GM19239 (cell line): ENCODE results near the gene ATXN7L1.
A peak's percentile ranks its signal among the peaks of the same experiment; 100 is the strongest.
"Not testable (repeated sequence)": the region's sequence is repeated elsewhere in the genome, so short reads cannot be mapped to it uniquely, and the experiment has no call there.

Source experiments
- DNase-seq: peaks from one replicate; pipeline ENCODE4 v3.0.0; 2011; ENCODE audit warnings: low spot score; ENCODE audit not compliant: insufficient read length
- FAIRE-seq: peaks from 2 replicates; lab custom pipeline; 2011; peaks lifted over from hg19 to GRCh38; lab: Jason Lieb, UNC

ATXN7L1 gene

DNA sequence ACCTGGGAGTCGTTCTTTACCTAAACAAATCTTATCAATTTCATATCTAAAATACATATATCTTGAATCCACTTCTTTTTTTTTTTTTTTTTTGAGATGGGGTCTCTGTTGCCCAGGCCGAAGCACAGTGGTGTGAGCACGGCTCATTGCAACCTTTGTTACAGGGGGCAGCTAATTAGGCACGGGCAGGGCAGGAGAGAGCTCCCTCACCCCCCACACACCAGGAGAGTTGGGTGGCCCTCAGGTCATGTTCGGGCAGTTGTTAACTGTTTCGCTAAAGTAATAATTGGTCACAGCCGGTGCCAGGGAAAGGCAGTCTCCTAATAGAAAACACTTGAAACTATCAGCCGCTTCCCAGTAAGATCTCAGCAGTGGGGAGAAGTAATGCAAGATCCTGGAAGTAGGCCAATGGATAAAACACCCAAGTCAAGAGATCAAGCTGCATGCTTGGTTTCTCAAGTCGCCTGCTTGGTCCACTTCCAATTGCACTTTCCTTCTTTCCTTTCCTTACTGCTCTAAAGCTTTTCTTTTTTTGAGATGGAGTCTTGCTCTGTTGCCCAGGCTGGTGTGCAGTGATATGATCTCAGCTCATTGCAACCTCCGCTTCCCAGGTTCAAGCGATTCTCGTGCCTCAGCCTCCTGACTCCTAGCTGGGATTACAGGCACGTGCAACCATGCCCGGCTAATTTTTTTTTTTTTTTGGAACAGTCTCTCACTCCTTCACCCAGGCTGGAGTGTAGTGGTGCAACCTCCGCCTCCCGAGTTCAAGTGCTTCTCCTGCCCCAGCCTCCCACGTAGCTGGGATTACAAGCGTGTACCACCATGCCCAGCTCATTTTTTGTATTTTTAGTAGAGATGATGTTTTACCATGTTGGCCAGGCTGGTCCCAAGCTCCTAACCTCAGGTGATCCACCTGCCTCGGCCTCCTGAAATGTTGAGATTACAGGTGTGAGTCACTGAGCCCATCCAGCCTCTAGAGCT lies 273.8 kb downstream of the ATXN7L1 start:
- DNase-seq (no peak), FAIRE-seq (no peak)

DNA sequence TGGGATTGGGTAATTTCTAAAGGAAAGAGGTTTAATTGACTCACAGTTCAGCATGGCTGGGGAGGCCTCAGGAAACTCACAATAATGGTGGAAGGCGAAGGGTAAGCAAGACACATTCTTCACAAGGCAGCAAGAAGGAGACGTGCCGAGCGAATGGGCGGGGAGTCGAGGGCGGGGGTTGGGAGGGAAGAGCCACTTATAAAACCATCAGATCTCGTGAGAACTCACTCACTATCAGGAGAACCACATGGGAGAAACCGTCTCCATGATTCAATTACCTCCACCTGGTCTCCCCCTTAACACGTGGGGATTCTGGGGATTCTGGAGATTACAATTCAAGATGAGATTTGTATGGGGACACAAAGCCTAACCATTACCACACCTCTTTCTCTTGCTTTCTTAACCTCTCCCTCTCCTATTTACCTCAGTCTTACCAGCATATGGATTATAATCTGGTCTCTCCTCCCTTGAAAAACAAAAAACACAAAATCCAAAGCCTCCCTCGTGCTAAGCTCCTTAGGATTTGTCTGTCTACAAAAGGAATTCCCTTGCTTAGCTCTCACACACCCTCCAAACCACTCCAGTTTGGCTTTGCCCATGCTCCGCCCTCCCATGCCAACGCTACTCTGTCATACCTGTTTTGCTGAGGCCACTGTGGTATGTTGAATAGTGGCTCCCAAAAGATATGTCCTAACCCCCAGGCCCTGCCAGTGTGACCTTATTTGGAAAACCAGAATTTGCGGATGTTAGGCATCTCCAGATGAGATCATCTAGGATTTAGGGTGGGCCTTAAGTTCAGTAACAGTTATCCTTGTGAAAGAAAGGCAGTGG lies 275.5 kb downstream of the ATXN7L1 start:
- no peak for FAIRE-seq
- DNase-seq = no peak

DNA sequence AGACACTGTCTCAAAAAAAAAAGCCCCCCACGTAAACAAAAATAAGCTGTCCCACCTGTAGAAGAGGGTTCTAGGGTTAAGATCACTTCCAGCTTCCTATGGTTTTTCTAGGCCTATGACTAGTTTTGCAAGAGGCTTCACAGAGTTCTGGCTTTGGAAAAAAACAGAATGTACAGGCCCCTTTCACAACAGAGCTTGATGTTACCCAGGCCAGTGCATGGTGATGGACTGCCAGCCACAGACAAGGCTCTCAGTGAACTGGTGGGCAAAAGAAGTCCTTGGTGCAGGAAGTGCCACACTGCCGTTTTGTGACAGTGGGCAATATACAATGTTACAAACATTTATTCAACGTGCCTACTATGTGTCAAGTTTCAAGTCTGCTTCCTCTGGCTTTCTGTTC lies 276.8 kb downstream of the ATXN7L1 start:
- FAIRE-seq = no peak
- DNase-seq = no peak

DNA sequence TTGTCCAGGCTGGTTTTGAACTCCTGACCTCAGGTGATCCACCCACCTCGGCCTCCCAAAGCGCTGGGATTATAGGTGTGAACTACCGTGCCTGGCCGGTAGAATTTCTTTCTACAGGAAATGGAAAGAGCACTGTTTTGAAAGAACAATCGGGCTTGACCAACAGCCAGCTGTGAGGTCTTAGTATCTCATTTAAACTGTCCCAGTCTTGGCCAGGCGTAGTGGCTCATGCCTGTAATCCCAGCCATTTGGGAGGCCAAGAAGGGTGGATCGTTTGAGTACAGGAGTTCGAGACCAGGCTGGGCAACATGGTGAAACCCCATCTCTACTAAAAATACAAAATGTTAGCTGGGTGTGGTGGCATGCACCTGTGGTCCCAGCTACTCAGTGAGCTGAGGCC lies 277.3 kb downstream of the ATXN7L1 start:
- not testable (repeated sequence) for FAIRE-seq

DNA sequence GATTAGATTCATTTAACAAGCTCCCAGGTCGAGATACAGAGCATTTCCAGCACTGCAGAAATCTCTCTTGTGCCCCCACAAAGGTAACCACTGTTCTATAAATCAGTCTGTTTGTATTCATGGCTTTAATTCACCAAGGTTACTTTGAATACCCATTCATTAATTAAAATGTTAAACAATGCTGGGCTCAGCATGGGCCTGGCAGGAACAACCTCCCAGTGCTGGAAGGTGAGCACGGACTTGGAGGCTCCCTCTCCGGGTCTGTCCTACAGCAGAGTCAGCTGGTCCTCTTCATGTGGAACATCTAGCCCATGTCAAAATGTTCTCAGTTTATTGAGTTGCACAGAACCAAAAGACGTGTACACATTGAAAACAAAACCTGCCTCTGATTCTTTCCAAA lies 279.5 kb downstream of the ATXN7L1 start:
- FAIRE-seq (no peak), DNase-seq (no peak)

More for the DNA sequence above, 277.3 kb downstream of the ATXN7L1 start:
- DNase-seq = not testable (repeated sequence)

DNA sequence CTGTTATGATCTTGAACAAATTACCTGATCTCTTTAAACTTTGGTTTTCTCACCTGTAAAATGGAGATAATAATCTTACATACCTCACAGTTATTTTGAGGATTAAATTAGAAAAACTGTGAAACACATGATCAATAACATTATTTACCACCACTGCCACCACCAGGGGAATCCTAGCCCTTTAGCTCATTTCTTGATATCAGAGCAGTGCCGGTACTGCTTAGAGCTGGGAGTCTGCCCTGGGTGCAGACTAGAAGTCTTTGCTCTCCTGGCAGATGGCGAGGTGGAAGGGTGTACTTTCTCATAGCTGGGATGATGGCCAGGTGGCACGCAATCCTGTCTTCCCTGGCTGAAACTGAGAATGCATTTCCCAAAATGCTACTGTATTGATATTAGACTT lies 282.4 kb downstream of the ATXN7L1 start:
- FAIRE-seq = no peak
- DNase-seq = no peak

DNA sequence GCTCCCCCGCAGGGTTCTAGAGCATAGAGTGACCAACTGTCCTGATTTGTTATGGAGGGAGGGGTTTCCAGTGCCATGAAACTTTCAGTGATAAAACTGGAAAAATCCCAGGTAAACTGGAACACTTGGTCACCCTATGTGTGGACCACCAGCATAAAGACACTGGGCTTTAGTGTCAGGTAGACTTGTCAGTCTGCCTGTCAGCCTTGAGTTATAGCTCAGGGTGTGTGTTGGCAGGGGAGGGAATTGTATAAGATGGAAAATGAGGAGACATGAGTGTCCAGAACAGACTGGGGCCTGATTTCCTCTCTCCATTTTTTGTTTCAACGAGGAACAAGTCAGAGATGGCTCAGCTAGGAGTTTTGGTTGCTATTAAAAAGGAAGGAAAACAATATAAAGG lies 284.9 kb downstream of the ATXN7L1 start:
- DNase-seq (no peak), FAIRE-seq (no peak)

DNA sequence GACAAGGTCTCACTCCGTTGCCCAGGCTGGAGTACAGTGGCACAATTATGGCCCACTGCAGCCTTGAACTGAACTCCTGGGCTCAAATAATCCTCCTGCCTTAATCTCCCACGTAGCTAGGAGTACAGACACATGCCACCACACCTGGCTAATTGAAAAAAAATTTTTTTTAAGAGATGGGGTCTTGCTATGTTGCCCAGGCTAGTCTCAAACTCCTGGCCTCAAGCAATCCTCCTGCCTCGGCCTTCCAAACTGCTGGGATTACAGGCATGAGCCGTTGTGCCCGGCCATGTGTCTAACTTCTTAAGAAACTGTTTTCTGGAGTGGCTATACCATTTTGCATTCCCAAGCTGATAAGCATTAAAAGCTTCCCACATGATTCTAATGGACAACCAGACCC lies 285.6 kb downstream of the ATXN7L1 start:
- DNase-seq (no peak), FAIRE-seq (no peak)

DNA sequence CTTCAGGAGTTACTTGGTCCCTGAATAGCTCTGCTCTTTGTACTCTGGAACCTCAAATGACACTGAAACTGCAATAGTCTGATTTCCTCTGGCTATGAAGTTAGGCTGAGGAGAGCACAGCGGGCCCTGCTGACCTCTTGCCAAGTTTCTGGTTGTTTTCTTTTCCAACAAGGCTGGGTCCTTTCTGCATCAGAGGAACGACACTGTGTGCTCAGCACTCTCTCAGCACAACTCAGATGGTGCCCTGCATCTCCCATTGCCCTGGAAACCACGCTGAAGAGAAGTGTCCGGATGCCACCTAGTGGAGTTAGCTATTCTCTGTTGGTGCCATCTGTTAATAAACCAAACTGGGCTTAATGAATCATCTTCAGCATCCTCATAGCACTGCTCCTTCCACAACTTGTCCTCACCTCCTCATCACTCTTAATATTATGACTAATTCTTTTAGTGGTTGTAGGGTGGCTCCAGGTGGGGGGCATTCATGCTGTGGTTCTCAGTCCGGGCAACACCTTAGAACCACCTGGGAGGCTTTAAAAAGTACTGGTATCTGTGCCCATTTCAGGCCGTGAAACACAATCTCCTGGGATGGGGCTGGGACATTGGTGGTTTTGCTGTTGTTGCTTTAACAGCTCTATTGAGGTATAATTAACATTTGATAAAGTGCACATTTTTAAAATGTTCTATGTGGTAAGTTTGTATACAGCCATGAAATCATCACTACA lies 286.9 kb downstream of the ATXN7L1 start:
- DNase-seq (peak; percentile 50), FAIRE-seq (peak; percentile 95)

DNA sequence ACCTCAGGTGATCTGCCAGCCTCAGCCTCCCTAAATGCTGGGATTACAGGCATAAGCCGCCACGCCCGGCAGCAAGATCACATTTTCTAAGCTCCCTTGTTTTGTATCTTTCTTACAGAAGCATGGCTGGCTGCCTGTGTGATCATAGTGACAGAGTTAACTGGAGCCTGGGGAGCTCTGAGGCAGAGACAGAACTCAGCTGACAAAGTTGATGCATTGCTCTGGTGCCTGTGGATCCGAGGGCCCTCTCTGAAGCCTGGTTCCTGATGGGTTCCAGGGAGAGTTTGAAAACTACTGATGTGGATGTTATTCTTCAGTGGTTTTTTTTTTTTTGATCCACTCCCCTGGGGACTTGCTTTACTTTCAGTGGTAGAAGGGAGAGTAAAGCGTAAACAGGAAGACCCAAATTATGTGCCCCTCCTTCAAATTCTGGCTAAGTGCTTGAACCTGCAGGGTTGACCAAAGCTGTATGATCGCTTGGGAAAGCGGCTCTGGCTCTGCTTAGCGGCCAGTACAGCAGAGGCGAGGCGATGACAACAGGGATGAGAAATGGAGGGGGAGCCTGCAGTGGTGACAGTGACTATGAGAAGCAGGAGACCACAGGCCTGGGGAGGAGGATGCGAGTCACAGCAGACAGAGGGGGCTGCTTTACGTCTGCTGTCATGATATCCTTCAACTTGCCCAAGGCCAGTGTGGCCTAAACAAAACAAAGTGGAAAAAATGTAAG lies 288.3 kb downstream of the ATXN7L1 start:
- no peak for FAIRE-seq

DNA sequence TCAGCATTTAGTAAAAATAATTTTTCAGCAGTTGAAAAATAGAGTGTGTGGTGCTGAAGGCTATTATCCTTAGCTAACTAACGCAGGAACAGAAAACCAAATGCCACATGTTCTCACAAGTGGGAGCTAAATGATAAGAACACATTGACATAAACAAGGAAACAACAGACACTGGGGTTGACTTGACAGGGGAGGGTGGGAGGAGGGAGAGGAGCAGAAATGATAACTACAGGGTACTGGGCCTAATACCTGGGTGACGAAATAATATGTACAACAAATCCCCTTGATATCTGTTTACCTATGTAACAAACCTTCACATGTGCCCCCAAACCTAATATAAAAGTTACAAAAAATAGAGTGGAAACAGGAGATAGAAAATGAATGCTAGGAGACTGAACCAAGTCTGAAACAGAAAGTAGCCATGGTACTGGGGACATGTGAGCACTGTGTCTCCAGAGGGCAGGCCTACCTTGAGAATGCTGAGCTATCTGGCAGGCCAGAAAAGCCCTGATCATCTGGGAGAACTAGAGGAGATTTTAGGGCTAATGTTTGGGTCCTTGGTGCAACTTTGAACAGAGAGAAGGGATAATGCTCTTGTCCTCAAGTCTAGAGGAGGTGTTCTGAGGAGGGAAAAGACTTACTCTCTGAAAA lies 290.4 kb downstream of the ATXN7L1 start:
- DNase-seq = peak; percentile 29

More for the DNA sequence above, 288.3 kb downstream of the ATXN7L1 start:
- no peak for DNase-seq

DNA sequence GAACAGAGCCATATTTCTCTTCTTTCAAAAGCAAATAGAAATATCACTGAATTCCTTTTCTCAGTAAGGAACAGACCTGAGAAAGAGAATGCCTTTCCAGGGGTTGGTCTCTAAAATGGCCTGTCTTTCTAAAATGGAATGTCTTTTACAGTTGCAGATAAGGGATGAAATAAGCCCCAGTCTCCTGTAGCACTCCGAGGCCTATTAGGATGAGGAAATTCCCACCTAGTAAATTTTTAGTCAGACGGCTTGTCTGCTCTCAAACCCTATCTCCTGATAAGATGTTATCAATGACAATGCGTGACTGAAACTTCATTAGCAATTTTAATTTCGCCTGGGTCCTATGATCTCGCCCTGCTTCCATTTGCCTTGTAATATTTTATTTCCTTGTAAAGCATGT lies 292.2 kb downstream of the ATXN7L1 start:
- DNase-seq = no peak
- no peak for FAIRE-seq

More for the DNA sequence above, 290.4 kb downstream of the ATXN7L1 start:
- FAIRE-seq = peak; percentile 91

DNA sequence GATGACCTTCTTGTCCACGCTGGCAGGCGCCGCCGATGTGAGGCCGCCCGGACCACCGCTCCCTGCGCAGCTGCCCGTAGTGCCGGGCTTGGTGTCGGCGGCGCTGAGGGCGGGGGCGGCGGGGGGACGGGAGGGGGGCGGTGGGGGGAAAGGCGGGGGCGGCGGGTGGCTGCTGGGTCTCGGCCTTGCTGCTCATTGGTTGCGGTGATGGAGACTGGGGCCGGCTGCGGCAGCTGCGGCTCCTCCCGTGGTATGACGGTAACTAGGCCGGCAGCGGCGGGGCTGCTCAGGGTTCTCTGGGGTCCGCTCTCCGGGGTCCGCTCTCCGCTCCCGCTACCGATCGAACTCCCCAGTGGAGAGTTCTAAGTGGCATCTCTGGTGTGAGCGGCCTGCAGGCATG lies 293.3 kb downstream of the ATXN7L1 start:
- FAIRE-seq = no peak
- DNase-seq = no peak

DNA sequence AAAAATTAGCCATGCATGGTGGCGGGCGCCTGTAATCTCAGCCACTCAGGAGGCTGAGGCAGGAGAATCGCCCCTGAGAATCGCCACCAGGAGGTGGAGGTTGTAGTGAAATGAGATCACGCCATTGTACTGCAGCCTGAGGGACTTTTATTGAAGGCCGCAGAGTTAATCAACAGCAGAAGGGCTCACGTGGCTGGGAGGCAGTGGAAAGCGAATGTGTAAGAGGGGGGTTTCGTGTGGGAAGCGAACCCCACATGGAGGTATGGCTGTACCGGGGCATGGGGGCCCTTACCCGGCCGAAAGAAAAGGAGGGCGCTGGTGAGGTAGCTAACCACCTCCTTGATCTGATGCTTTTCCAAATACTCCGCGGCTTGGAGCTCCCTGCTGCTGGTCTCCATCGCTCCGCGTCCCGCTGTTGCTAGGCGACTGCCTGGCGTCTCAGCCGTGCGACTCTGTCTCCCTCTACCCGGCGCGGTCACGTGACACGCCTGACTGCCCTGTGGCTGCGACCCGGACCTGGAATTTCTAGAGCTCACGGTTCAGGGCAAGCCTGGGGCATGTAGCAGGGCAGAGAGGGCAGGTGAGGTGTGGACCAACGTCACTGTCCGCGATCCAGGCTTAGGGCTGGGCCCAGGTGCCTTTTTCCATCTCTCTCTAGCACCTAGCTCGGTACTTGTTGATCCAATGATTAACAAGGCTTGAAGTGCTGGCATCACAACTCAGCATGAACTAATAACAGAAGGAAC lies 295.2 kb downstream of the ATXN7L1 start, which contains the start of gene EFCAB10:
Gene EFCAB10 (minus strand): TSS at position 428 of the 746 bp plus-strand sequence. CDS start 30 bp downstream, at position 398.
- peak; percentile 82 for DNase-seq
- peak; percentile 57 for FAIRE-seq

DNA sequence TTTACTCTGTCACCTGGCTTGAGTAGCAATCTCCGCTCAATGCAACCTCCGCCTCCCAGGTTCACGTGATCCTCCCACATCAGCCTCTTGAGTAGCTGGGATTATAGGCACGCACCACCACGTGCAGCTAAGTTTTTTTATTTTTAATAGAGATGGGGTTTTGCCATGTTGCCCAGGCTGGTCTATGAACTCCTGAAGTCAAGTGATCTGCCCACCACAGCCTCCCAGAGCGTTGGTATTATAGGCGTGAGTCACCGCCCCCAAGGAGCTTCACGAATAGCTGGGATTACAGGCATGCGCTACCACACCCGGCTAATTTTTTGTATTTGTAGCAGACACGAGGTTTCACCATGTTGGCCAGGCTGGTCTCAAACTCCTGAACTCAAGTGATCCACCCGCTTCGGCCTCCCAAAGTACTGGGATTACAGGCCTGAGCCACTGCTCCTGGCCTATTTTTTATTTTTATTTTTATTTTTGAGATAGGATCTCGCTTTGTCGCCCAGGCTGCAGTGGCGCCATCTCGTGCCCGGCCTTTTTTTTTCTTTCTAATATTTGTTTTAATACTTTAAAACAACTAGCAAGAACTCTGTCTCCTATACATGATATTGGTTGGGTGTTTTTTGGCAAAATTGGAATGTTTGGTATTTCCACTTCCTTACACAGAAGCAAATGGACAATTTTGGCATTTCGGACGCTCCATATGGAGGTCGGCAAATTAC lies 296.2 kb downstream of the ATXN7L1 start:
- DNase-seq (no peak), FAIRE-seq (no peak)

DNA sequence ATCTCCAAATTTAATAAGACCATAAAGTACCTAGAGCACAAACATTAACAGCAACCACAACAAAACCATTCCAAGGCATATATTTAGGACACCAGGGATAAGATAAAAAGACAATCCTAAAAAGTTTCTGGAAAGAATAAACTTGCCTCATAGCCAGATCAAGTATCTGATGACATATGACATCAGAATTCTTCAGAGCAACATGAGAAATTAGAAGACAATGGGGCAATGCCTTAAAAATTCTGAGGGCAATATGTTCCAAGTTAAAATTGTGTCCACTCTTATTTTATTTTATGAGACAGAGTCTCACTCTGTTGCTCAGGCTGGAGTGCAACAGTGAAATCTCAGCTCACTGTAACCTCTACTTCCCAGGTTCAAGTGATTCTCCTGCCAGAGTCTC lies 297.9 kb downstream of the ATXN7L1 start:
- DNase-seq (no peak), FAIRE-seq (no peak)

DNA sequence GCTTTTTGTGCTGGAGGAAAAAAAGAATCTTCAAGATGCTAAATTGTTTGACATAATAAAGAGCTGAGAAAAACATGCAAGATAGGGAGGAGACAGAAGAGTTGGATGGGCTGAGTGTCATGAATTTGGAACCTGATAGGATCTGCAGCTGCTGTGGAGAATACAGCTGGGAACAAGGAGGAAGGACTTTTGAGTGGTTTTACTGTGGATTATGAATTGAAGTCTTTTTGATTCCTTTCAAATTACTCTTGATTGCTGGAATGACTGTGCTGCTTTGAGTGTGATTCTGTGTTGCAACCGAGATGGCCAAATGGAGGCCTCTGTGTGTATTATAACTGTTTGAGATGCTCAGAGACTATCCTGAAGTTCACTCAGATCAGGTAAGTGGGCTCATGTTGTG lies 299.1 kb downstream of the ATXN7L1 start:
- FAIRE-seq = no peak
- DNase-seq = no peak

DNA sequence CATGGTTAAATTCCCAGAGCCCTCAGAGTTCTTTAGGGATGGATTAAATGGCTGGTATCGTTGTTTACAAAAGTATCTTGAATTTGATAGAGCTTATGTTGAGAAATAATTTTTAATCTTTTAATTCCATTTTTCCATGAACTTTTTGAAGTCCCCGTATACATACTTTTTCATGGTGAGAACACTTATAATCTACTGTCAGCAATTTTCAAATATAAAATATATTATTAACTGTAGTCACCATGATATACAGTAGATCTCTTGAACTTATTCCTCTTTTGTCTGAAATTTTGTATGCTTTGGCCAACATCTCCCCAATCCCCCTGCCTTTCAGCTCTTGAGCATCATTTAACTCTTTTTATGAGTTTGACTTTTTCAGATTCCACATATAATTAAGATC lies 304.5 kb downstream of the ATXN7L1 start:
- FAIRE-seq = no peak

More for the DNA sequence above, 304.5 kb downstream of the ATXN7L1 start:
- no peak for DNase-seq
